ENCODE measurements around the gene CES2. TPM values are rescaled to one million over a fixed set of nuclear protein-coding genes. Genes with fewer than 3 reads are reported as not detected.

Gene CES2
- polyA plus RNA-seq, 1 of the 3 experiments (the other 2 are of a cell fraction), result 33.1 TPM

GRCh38 chr16:66913081-66913480 is 22.2 kb upstream of the CES2 start:
- H3K4me1 ChIP-seq (ENCODE audit: control insufficient read depth in 1 of 2, insufficient read depth in 2 of 2, low read depth in 1 of 2, low read length in 1 of 2), result no peaks in the 10 kb centered on the region
- H3K4me2 ChIP-seq, result no peak overlapping the region
- H3K79me2 ChIP-seq (ENCODE audit: insufficient read depth), result no peaks in the 10 kb centered on the region
- H3K27me3 ChIP-seq (ENCODE audit: insufficient read depth), result no peaks in the 10 kb centered on the region
- H3F3A ChIP-seq (replicated peaks; ENCODE audit: insufficient read depth), result no peaks in the 10 kb centered on the region
- no peak for DNase-seq
- 67% methylated on average over 6 of the region's 10 CpGs for WGBS (ENCODE audit: low lambda C conversion rate)
- H3K9ac ChIP-seq, result no peak overlapping the region
- H2AFZ ChIP-seq (ENCODE audit: low read depth), result no peak overlapping the region
- ChIA-PET CTCF (interaction anchor here (0.7 to 5.7 kb wide), 6 partner anchors 13 to 257 kb away, joined by 3 to 40 read pairs (median 3); partner anchors contain the start of genes CES3, NOL3 and RRAD), POLR2A (interaction anchor here (0.7 kb wide), 1 partner anchor 716 kb away, joined by 3 read pairs; no protein-coding TSS in a partner anchor)
- H3K9me2 ChIP-seq, result no peaks in the 10 kb centered on the region
- no peaks in the 10 kb centered on the region for H4K20me1 ChIP-seq (ENCODE audit: insufficient read depth)
- H3K4me3 ChIP-seq (ENCODE audit: low read depth in 2 of 2, low read length in 1 of 2), result no peak overlapping the region
- H3K9me3 ChIP-seq, result no peaks in the 10 kb centered on the region
- H3K36me3 ChIP-seq (replicated peaks in 1 of 2; ENCODE audit: control insufficient read depth in 1 of 2, insufficient read depth in 2 of 2, low read length in 1 of 2), result no peaks in the 10 kb centered on the region
- no peak overlapping the region for H3K27ac ChIP-seq (ENCODE audit: low read depth in 2 of 2, low read length in 1 of 2)
- TF ChIP-seq REST (IDR thresholded peaks at IDR 0.05; ENCODE audit: low read depth, low read length), result peak; percentile 75
- no peak for TF ChIP-seq POLR2AphosphoS5 (IDR thresholded peaks at IDR 0.05; ENCODE audit: low read depth, low read length)

GRCh38 chr16:66913711-66914110 is 21.6 kb upstream of the CES2 start:
- H2AFZ ChIP-seq (ENCODE audit: low read depth), result no peak overlapping the region
- no peak overlapping the region for H3K4me3 ChIP-seq (ENCODE audit: low read depth in 2 of 2, low read length in 1 of 2)
- no peaks in the 10 kb centered on the region for H3K36me3 ChIP-seq (replicated peaks in 1 of 2; ENCODE audit: control insufficient read depth in 1 of 2, insufficient read depth in 2 of 2, low read length in 1 of 2)
- no peak for DNase-seq
- ChIA-PET POLR2A (no interaction called here), CTCF (interaction anchor here (0.9 to 5.7 kb wide), 5 partner anchors 12 to 256 kb away, joined by 3 to 40 read pairs (median 3); partner anchors contain the start of genes NOL3 and RRAD)
- H3K27ac ChIP-seq (ENCODE audit: low read depth in 2 of 2, low read length in 1 of 2), result no peak overlapping the region
- no peaks in the 10 kb centered on the region for H3K9me2 ChIP-seq
- no peaks in the 10 kb centered on the region for H3K79me2 ChIP-seq (ENCODE audit: insufficient read depth)
- no peaks in the 10 kb centered on the region for H3K27me3 ChIP-seq (ENCODE audit: insufficient read depth)
- H3F3A ChIP-seq (replicated peaks; ENCODE audit: insufficient read depth), result no peaks in the 10 kb centered on the region
- no peaks in the 10 kb centered on the region for H3K9me3 ChIP-seq
- no peak overlapping the region for H3K9ac ChIP-seq
- WGBS (ENCODE audit: low lambda C conversion rate), result 54% methylated on average over 4 of the region's 4 CpGs
- H4K20me1 ChIP-seq (ENCODE audit: insufficient read depth), result no peaks in the 10 kb centered on the region
- H3K4me1 ChIP-seq (ENCODE audit: control insufficient read depth in 1 of 2, insufficient read depth in 2 of 2, low read depth in 1 of 2, low read length in 1 of 2), result no peaks in the 10 kb centered on the region
- no peak overlapping the region for H3K4me2 ChIP-seq
- TF ChIP-seq CHD2 (IDR thresholded peaks at IDR 0.05; ENCODE audit: low read length, partially characterized antibody) (no peak), RCOR1 (IDR thresholded peaks at IDR 0.05; ENCODE audit: low read length) (no peak), RFX5 (IDR thresholded peaks at IDR 0.05; ENCODE audit: low read length) (no peak), REST (IDR thresholded peaks at IDR 0.05; ENCODE audit: low read depth, low read length) (no peak), USF2 (IDR thresholded peaks at IDR 0.05; ENCODE audit: borderline replicate concordance, low read depth, low read length) (no peak), USF1 (IDR thresholded peaks at IDR 0.05; ENCODE audit: borderline replicate concordance, low read depth) (no peak), GATA2 (CRISPR knock-in tag; IDR thresholded peaks at IDR 0.05) (no peak), YY1 (IDR thresholded peaks at IDR 0.05; ENCODE audit: low read depth) (no peak), FOXM1 (IDR thresholded peaks at IDR 0.05; ENCODE audit: low read depth) (no peak), RAD21 (IDR thresholded peaks at IDR 0.05; ENCODE audit: low read length) (no peak), NRF1 (IDR thresholded peaks at IDR 0.05; ENCODE audit: low read depth, low read length) (no peak), MXI1 (IDR thresholded peaks at IDR 0.05; ENCODE audit: low read depth, low read length) (no peak), TEAD4 (IDR thresholded peaks at IDR 0.05; ENCODE audit: borderline replicate concordance, insufficient read depth) (no peak), IRF3 (IDR thresholded peaks at IDR 0.05; ENCODE audit: low read depth, low read length) (no peak), PBX3 (IDR thresholded peaks at IDR 0.05) (no peak)

Measured in SK-N-SH (cell line).